ENCODE data around the gene CD300H.

DNA sequence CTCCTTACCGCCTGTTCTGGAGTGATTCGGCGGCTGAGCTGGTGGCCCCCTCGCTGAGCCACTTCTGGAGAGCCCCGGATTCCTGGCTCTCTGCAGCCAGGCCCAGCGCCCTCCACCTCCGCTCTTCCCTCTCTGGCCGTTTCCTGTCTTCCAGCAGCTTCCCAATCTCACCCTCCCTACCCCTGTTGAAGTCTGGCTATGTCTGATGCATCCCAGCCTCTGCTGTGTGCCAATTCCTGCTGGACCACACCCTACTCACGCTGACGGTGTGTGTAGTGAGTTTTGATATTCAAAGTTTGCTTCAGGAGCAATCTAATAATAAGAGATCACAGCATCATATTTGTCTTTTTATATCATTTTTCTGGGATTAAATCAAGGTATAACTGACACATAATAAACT, 15.3 kb upstream of the CD300H start:
- TF ChIP-seq, protein P1, sequence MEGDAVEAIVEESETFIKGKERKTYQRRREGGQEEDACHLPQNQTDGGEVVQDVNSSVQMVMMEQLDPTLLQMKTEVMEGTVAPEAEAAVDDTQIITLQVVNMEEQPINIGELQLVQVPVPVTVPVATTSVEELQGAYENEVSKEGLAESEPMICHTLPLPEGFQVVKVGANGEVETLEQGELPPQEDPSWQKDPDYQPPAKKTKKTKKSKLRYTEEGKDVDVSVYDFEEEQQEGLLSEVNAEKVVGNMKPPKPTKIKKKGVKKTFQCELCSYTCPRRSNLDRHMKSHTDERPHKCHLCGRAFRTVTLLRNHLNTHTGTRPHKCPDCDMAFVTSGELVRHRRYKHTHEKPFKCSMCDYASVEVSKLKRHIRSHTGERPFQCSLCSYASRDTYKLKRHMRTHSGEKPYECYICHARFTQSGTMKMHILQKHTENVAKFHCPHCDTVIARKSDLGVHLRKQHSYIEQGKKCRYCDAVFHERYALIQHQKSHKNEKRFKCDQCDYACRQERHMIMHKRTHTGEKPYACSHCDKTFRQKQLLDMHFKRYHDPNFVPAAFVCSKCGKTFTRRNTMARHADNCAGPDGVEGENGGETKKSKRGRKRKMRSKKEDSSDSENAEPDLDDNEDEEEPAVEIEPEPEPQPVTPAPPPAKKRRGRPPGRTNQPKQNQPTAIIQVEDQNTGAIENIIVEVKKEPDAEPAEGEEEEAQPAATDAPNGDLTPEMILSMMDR (IDR thresholded peaks at IDR 0.05): no peak
- no peak for TF ChIP-seq POLR2A (IDR thresholded peaks at IDR 0.05)
